ENCODE measurements around the gene RNF215. TPM values are rescaled to one million over a fixed set of nuclear protein-coding genes. Genes with fewer than 3 reads are reported as not detected.

RNF215 gene
- total RNA-seq, 1 donor from 2014 or later: 19.3 TPM

DNA sequence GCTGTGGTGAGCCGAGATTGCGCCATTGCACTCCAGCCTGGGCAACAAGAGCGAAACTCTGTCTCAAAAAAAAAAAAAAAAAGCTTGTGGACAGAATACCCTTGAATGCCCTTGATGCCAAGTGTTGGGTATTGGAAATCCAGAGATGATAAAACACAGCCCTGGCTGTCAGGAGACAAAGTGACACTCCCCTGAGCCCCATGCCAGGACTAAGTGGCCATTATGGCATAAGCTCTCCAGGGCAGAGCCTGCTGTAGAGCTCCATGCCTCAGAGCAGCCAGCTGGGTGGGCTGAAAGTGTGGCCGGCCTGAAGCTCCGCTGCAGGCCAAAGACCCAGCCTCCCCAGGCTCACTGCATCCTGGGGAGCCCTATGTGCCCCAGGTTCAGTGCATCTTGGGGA is 4.9 kb downstream of the RNF215 start:
- H3K4me1 Mint-ChIP-seq (ENCODE audit: low read depth): peaks cover 7% of the 10 kb centered on the region
- H3K36me3 Mint-ChIP-seq (ENCODE audit: low read depth): peaks cover 4% of the 10 kb centered on the region
- H3K27me3 Mint-ChIP-seq (ENCODE audit: low read depth): no peaks in the 10 kb centered on the region
- DNase-seq (ENCODE audit: low spot score): no peak
- H3K27ac Mint-ChIP-seq: no peak overlapping the region
- no peaks in the 10 kb centered on the region for H3K9me3 Mint-ChIP-seq
- H3K4me3 Mint-ChIP-seq (ENCODE audit: low read depth): no peak overlapping the region
- intact Hi-C loops (cut with micrococcal nuclease): no loop called here

DNA sequence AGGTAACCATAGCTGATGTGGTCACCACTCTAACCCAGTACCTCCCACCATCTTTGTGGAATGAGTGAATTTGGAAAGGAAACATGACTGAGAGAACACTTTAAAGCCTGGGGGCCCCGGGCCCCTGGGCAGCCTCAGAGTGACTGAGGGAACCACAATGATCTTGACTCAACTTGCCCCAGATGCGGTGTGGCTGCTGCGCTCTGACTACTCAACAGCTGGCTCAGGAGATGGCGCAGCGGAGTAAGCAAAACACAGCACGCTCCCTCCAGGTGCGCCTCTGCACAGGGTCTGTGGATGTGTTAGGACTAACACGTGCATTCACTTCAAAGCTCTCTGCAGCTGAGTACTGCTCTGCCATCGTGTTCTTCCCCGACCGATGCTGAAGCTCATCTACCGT is 5.9 kb downstream of the RNF215 start:
- H3K27ac Mint-ChIP-seq: no peak overlapping the region
- no peak for DNase-seq (ENCODE audit: low spot score)
- H3K4me1 Mint-ChIP-seq (ENCODE audit: low read depth): peaks cover 2% of the 10 kb centered on the region
- H3K4me3 Mint-ChIP-seq (ENCODE audit: low read depth): no peak overlapping the region
- no peaks in the 10 kb centered on the region for H3K27me3 Mint-ChIP-seq (ENCODE audit: low read depth)
- peaks cover 4% of the 10 kb centered on the region for H3K36me3 Mint-ChIP-seq (ENCODE audit: low read depth)
- intact Hi-C loops (cut with micrococcal nuclease): no loop called here
- no peaks in the 10 kb centered on the region for H3K9me3 Mint-ChIP-seq

DNA sequence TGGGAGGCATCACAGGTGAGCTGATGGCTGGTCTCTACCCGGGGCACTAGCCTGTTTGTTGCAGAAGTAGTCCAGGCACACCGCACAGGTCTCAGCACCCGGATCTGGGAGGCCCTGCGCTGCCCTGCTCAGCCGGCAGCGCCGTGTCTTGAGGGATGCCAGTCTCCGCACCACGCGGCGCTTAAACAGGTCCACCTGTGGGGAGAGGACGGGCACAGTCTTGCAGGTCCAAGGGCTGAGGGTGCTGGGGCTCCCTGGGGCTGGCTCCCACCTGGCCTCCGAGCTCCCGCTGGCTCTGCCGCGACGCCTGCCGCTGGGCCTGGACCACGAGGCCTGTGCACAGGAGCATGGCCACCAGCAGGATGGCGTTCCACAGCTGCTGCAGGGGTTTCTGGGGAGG is 7.2 kb downstream of the RNF215 start:
- no peak overlapping the region for H3K4me3 Mint-ChIP-seq (ENCODE audit: low read depth)
- no peaks in the 10 kb centered on the region for H3K27me3 Mint-ChIP-seq (ENCODE audit: low read depth)
- H3K36me3 Mint-ChIP-seq (ENCODE audit: low read depth): peaks cover 4% of the 10 kb centered on the region
- no peak for DNase-seq (ENCODE audit: low spot score)
- no peaks in the 10 kb centered on the region for H3K4me1 Mint-ChIP-seq (ENCODE audit: low read depth)
- intact Hi-C loops (cut with micrococcal nuclease): no loop called here
- H3K27ac Mint-ChIP-seq: no peak overlapping the region
- no peaks in the 10 kb centered on the region for H3K9me3 Mint-ChIP-seq

DNA sequence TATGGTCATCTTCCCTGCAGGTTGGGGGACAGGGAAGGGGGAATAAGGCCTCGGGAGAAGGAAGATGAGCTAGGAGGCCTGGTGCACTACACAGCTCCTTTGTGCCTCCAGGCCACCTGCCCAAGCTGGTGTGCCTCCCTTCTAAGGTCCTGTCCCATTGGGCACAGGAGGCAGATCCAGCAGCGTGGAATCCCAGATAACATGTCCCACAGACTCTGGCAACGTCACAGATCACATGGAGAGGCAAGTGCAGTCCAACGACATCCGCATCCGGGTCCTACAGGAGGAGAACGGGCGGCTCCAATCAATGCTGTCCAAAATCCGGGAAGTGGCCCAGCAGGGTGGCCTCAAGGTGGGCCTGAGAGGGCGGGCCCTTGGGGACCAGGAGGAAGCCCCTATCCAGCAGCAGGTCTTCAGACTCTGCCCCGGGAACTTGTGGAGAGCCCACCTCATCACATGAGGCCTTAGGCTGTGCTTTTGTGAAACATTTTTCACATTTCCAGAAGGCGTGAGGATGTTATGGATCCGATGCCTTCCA is 11.8 kb downstream of the RNF215 start:
- Mint-ChIP-seq H3K4me1 (ENCODE audit: low read depth) (no peaks in the 10 kb centered on the region), H3K27ac (no peak overlapping the region), H3K9me3 (no peaks in the 10 kb centered on the region), H3K27me3 (ENCODE audit: low read depth) (no peaks in the 10 kb centered on the region), H3K4me3 (ENCODE audit: low read depth) (no peak overlapping the region), H3K36me3 (ENCODE audit: low read depth) (peaks cover 4% of the 10 kb centered on the region)
- DNase-seq (ENCODE audit: low spot score): no peak
- intact Hi-C loops (cut with micrococcal nuclease): no loop called here

DNA sequence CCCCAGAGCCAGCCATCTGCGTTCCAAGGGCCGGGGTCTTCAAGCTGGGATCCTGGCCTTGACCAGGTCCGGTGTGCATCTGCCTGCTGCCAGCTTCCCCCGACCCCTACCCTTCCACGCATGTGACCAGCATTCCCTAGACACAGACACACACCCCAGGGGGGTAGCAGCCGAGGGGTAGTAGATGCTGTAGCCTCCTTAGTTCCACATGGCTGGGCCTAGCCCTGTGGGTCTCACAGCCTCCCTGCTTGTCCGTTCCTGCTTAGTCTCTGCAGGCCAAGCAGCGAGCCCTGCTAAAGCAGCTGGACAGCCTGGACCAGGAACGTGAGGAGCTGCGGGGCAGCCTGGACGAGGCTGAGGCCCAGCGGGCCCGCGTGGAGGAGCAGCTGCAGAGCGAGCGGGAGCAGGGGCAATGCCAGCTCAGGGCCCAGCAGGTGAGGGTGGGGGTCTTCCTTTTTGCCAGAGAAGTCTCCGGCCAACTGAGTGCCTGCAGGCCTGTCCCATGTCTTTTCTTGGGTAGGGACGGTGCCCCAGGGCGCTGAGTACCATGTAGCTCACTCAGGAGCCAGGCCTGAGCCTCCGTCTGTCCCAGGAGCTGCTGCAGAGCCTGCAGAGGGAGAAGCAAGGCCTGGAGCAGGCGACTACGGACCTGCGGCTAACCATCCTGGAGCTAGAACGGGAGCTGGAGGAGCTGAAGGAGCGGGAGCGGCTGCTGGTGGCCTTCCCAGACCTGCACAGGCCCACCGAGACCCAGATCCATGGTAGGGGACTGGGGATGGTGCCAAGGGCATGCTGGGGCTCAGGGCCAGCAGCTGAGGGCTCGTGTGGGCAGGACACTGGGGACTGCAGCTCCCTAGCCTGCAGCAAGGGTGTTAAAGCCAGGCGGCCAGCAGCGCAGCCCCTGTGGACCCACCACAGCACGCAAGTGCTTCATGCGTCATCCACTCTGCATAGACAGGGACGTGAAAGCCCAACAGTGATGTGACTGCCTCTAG is 13.6 kb downstream of the RNF215 start:
- Mint-ChIP-seq H3K9me3 (no peaks in the 10 kb centered on the region), H3K4me3 (ENCODE audit: low read depth) (no peak overlapping the region), H3K27me3 (ENCODE audit: low read depth) (no peaks in the 10 kb centered on the region), H3K4me1 (ENCODE audit: low read depth) (no peaks in the 10 kb centered on the region), H3K36me3 (ENCODE audit: low read depth) (peaks cover 4% of the 10 kb centered on the region), H3K27ac (no peak overlapping the region)
- intact Hi-C loops (cut with micrococcal nuclease): no loop called here
- DNase-seq (ENCODE audit: low spot score): no peak

DNA sequence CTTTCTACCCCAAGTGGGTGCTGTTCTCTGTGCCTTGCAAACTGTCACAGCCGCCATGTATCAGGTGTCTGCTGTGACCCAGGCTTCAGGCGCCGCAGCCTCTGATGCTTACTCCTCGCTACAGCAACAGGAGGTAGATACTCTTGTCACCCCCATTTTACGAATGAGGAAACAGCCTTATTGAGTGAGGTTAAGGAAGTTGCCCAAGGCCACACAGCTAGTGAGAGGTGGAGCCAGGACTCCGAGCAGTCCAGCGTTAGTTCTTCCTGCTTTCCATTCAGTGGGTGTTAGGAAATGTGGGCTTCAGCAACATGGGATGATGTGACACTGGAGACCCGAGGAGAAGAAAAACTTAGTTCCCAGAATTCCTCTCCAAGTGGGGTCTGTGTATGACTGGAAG is 14.3 kb downstream of the RNF215 start:
- no peak for DNase-seq (ENCODE audit: low spot score)
- peaks cover 2% of the 10 kb centered on the region for H3K36me3 Mint-ChIP-seq (ENCODE audit: low read depth)
- H3K4me1 Mint-ChIP-seq (ENCODE audit: low read depth): no peaks in the 10 kb centered on the region
- intact Hi-C loops (cut with micrococcal nuclease): no loop called here
- H3K27ac Mint-ChIP-seq: no peak overlapping the region
- H3K9me3 Mint-ChIP-seq: no peaks in the 10 kb centered on the region
- H3K4me3 Mint-ChIP-seq (ENCODE audit: low read depth): no peak overlapping the region
- H3K27me3 Mint-ChIP-seq (ENCODE audit: low read depth): no peaks in the 10 kb centered on the region

DNA sequence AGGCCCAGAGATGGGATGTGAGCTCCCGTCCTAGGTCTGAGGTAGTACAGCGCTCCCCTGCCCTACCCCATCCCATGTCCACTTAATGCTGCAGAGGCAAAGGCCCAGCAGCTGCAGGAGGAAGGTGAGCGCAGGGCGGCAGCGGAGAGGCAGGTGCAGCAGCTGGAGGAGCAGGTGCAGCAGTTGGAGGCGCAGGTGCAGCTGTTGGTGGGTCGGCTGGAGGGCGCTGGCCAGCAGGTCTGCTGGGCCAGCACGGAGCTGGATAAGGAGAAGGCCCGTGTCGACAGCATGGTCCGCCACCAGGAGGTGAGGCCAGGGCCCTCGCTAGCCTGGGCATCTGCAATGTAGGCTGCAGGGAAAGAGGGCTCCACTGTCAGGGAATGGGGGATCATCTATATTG is 15.2 kb downstream of the RNF215 start:
- H3K36me3 Mint-ChIP-seq (ENCODE audit: low read depth): no peaks in the 10 kb centered on the region
- no peaks in the 10 kb centered on the region for H3K9me3 Mint-ChIP-seq
- no peaks in the 10 kb centered on the region for H3K27me3 Mint-ChIP-seq (ENCODE audit: low read depth)
- H3K27ac Mint-ChIP-seq: no peak overlapping the region
- DNase-seq (ENCODE audit: low spot score): no peak
- intact Hi-C loops (cut with micrococcal nuclease): no loop called here
- no peaks in the 10 kb centered on the region for H3K4me1 Mint-ChIP-seq (ENCODE audit: low read depth)
- H3K4me3 Mint-ChIP-seq (ENCODE audit: low read depth): no peak overlapping the region

DNA sequence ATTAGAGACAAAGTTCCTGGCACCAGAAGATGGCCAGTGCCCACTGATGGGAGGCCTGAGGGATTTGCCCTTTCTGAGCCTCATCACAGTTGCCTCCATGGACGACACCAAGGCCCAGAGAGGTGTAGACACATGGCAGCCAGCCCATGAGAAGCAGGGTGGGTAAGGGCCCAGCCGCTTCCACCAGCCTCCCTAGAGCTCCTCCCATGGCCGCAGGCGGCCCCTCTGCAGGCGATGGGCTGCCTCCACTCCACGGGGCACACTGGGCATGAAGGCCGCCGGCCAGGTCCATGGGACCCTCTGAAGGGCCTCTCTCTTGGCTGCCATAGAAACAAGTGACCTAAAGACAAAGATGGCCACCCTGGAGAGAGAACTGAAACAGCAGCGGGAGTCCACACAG is 15.9 kb downstream of the RNF215 start:
- intact Hi-C loops (cut with micrococcal nuclease): no loop called here
- Mint-ChIP-seq H3K27me3 (ENCODE audit: low read depth) (no peaks in the 10 kb centered on the region), H3K9me3 (no peaks in the 10 kb centered on the region), H3K4me1 (ENCODE audit: low read depth) (no peaks in the 10 kb centered on the region), H3K27ac (no peak overlapping the region), H3K36me3 (ENCODE audit: low read depth) (no peaks in the 10 kb centered on the region), H3K4me3 (ENCODE audit: low read depth) (no peak overlapping the region)
- no peak for DNase-seq (ENCODE audit: low spot score)

DNA sequence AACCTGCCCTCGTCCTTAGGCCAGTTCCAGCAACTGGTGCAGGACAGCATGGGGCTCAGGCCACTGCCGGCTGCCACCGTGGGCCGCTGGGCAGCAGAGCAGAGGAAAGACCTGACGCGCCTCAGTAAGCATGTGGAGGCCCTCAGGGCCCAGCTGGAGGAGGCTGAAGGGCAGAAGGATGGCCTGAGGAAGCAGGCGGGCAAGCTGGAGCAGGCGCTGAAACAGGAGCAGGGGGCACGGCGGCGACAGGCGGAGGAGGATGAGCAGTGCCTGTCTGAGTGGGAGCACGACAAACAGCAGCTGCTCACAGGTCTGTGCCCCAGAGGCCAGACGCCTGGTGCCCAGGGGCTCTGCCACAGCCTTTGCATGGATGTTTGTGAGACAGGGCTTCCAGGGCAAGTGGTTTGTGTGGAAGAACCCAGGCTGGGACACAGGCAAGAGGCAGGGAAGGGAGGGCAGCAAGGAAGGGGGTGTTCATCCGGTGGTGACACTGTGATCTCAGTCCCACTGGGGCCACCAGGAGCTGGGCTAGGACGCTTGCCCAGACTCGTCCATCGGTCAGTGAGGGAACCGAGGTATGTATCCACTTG is 16.5 kb downstream of the RNF215 start:
- Mint-ChIP-seq H3K27ac (no peak overlapping the region), H3K27me3 (ENCODE audit: low read depth) (no peaks in the 10 kb centered on the region), H3K9me3 (no peaks in the 10 kb centered on the region), H3K4me1 (ENCODE audit: low read depth) (no peaks in the 10 kb centered on the region), H3K4me3 (ENCODE audit: low read depth) (no peak overlapping the region), H3K36me3 (ENCODE audit: low read depth) (no peaks in the 10 kb centered on the region)
- DNase-seq (ENCODE audit: low spot score): no peak
- intact Hi-C loops (cut with micrococcal nuclease): no loop called here

DNA sequence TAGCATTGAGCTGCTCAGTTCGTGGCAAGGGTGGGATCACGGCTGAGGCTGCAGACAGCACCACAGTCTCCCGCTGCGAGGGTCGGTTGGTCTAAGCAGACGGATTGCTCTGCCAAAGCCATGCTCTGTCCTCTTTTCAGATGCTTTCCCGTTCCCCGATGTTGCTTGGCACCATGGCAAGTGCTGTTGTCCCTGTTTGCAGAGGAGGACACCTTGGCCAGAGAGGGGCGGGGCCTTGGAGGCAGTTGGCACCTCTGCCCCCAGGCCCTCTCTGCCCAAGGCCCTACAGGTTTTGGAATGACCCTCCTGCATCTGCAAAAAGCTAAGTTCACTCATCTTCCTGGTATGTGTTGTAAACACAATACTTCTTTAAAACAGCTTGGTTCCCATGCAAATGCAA is 18.8 kb downstream of the RNF215 start:
- no peaks in the 10 kb centered on the region for H3K9me3 Mint-ChIP-seq
- no peaks in the 10 kb centered on the region for H3K27me3 Mint-ChIP-seq (ENCODE audit: low read depth)
- H3K36me3 Mint-ChIP-seq (ENCODE audit: low read depth): no peaks in the 10 kb centered on the region
- H3K4me3 Mint-ChIP-seq (ENCODE audit: low read depth): no peak overlapping the region
- no peak for DNase-seq (ENCODE audit: low spot score)
- H3K4me1 Mint-ChIP-seq (ENCODE audit: low read depth): no peaks in the 10 kb centered on the region
- no peak overlapping the region for H3K27ac Mint-ChIP-seq
- intact Hi-C loops (cut with micrococcal nuclease): no loop called here

DNA sequence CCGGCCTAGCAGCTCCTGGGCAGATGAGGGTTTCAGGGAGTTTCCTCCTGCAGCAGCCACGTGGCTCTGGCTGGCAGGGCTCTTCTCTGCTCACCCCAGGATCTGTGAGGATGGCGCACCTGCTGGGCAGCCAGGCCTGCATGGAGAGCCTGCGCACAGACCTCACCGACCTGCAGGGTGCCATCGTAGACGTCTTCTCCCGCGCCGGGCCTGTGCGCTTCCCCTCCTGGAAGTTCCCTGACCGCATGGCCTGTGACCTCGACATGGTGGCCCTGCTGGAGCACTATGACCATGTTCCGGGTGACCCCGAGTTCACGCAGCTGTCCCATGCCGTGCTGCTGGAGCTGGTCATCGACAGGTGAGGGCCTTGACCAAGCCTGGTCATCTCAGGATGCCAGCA is 21.3 kb downstream of the RNF215 start:
- Mint-ChIP-seq H3K9me3 (no peaks in the 10 kb centered on the region), H3K4me1 (ENCODE audit: low read depth) (no peaks in the 10 kb centered on the region), H3K27ac (no peak overlapping the region), H3K27me3 (ENCODE audit: low read depth) (no peaks in the 10 kb centered on the region), H3K36me3 (ENCODE audit: low read depth) (no peaks in the 10 kb centered on the region), H3K4me3 (ENCODE audit: low read depth) (no peak overlapping the region)
- no peak for DNase-seq (ENCODE audit: low spot score)
- intact Hi-C loops (cut with micrococcal nuclease): no loop called here

DNA sequence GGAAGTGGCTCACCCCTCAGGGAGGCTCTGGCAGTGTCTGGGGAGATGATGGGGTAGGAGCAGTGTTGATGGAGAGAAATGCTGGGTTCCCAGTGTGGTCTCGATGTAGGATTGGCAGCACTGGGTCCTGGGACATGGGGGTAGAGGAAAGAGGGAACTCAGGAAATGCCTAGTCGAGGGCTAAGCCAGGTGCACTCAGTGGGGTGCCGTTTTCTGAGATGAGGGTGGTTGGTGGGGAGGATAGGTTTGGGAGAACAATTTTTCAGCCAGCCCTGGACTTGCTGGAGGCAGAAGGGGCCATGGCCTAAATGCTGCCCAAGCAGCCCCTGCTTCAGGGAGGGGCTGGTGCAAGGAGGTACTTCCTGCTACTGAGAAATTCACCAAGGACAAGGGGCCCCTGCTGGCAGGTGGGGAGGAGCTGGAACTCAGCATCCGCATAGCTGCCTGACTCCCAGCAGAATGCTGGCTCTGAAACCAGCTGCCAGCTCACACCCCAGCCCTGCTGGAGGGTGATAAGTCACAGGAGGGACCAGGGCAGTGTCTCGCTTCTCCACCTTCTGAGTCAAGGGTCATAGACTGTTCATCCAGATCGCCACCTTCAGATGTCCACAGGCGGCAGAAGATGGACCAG is 24.4 kb downstream of the RNF215 start:
- H3K27ac Mint-ChIP-seq: no peak overlapping the region
- intact Hi-C loops (cut with micrococcal nuclease): no loop called here
- DNase-seq (ENCODE audit: low spot score): no peak
- H3K36me3 Mint-ChIP-seq (ENCODE audit: low read depth): no peaks in the 10 kb centered on the region
- H3K9me3 Mint-ChIP-seq: no peaks in the 10 kb centered on the region
- H3K4me1 Mint-ChIP-seq (ENCODE audit: low read depth): peaks cover 3% of the 10 kb centered on the region
- H3K27me3 Mint-ChIP-seq (ENCODE audit: low read depth): peaks cover 2% of the 10 kb centered on the region
- H3K4me3 Mint-ChIP-seq (ENCODE audit: low read depth): no peak overlapping the region
